Inferior parietal cortex (tissue), 1 donor: ENCODE data around the gene STOM.

Experiments used
- DNase-seq: peaks from one replicate; pipeline ENCODE4 v3.0.0-alpha.2; 2016; ENCODE audit errors: extremely low spot score

The STOM gene

DNA sequence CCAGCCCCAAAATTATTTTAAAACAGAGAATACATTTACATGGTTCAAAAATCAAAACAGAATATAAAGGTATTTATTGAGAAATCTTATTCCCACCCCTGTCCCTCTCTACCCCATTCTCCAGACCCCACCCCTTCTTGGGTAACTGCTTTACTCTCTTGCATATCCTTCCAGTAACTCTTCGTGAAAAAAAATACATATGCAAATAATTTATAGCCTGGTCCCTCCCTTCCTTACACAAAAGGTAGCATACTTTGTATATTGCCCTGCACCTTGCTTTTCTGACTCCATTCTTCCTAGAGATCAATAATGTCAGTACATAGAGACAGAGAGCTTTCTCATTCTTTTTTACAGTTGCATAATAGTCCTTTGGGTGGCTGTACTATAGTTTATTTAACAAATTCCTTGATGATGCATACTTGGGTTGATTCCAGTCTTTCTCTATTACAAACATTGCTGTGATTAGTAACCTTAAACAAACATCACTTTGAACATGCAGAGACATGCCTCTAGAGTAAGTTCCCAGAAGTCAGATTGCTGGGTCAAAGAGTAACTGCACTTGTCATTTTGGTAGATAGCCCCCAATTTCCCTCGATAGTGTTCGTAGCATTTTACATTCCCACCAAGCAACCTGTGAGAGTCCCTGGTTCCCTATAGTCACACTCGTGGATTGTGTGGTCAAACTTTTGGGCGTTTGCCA lies 47.9 kb downstream of the STOM start:
- no peak for DNase-seq

DNA sequence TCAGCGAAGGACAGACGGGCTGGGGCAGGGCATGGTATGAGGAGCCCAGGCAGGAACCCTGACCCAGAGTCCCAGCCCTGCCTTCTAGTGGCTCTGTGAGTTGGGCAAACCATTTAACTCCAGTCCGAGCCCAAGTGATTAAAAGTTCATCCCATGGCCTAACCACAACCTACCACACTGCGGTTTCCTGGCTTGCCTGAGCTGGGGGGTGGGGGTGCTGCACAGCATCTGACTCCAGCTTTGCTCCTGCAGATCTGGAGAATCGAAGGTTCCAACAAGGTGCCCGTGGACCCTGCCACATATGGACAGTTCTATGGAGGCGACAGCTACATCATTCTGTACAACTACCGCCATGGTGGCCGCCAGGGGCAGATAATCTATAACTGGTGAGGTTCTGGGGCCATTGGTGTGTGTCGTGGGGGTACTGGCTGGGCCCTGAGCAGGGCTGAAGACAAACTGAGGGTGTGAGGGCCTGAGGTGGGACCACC lies 49.0 kb downstream of the STOM start:
- no peak for DNase-seq

DNA sequence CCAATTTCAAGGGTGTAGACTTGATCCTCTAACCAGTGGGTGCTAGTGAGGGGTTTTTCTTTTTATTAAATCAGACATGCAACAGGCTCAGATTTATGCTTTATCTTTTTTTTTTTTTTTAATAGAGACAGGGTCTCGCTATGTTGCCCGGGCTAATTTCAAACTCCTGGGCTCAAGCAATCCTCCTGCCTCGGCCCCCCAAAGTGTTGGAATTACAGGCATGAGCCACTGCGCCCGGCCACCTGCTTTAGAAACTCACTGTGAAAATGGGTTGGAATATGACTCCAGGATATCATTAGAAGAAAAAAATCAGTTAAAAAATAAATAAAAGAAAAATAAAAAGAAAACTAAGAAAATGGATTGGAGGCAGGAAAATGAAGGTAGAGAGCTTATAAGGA lies 50.7 kb downstream of the STOM start:
- DNase-seq, result no peak

DNA sequence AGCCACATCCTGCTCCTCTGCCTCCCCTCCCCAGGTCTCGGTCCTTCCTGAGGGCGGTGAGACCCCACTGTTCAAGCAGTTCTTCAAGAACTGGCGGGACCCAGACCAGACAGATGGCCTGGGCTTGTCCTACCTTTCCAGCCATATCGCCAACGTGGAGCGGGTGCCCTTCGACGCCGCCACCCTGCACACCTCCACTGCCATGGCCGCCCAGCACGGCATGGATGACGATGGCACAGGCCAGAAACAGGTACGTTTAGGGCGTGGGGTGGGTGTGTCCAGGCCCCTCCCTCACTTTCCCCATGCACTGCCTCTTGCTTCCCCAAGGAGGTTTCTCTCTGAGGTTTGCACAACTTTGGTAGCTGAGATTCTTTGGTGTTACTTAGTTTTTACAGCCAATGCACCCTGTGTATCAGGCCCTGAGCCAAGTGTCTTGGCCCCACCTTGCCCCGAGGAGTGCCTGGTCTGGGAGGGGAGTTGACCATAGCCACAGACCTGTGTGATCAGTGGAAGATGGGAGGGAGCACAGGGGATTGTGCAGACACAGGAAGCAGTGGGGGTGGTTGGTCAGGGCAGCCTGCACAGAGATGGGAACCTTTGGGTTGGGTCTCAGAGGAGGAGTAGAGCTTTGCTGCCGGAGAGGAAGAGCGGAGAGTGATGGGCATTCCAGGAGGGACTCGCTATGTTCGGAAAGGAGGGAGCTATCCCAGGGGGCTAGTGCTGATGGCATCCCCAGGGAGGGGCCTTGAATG lies 51.2 kb downstream of the STOM start:
- no peak for DNase-seq

DNA sequence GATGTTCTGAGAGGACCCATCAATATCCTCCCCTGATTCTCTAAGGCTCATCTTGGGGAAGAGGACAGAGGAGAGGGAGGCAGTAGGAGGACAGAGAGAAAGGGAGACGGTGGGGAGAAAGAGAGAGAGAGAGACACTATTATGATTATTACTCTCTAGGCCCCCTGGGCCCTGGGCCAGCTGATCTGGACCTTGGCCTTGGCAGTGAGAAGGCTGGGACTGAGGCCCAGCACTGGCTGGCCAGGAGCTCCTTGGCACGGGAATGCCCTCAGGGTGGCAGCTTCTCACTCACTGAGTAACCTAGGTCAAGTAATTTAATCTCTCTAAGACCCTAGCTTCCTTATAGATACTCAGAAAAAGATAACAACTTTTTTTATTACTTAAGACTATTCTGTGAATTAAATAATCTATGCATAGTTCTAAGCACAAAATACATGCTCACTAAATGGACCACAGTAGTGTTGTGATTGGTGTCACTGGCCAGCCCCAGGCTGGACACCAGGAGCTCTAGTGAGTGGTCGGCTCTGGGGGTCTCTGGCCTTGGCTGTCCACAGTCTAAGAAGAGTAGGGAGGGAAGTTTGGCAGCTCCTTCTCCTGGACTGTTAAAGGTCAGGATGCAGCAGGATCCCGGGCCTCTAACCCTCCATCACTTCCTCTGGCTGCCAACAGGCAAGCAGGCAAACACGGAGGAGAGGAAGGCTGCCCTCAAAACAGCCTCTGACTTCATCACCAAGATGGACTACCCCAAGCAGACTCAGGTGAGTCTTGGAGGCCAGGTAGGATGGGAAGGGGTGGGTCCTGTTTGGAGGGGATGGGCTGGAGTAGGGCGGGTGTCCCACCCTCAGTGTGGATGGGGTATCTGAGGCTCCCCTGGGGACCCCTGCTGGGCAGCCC lies 52.1 kb downstream of the STOM start:
- no peak for DNase-seq

DNA sequence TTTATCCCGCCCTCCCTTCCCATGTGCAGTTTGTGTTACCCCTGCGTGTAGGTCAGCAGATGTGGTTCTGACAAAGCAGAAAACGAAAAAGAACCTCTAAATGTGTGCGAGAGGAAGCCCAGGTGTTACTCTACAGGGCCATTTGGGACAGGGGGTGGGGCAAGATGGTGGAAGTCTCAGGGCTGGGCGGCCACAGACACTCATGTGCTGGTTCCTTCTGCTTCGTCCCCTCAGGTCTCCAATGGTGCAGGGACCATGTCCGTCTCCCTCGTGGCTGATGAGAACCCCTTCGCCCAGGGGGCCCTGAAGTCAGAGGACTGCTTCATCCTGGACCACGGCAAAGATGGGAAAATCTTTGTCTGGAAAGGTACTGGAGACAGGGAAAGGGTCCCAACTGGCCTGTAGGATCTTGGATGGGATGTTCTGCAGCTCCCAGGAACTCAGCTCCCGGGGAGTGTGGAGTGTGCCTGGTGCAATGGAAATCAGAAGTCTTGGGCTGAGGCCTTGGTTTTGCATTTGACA lies 53.1 kb downstream of the STOM start:
- DNase-seq, result no peak

DNA sequence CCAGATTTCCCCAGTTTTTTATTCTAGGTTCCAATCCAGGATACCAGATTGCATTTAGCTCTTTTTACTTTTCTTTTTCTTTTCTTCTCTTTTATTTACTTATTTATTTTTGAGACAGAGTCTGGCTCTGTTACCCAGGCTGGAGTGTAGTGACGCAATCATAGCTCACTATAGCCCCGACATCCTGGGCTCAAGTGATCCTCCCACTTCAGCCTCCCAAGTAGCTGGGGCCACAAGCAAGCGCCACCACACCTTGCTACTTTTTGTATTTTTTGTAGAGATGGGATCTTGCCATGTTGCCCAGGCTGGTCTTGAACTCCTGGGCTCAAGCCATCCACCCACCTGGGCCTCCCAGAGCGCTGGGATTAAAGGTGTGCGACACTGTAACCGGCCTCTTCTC lies 53.7 kb downstream of the STOM start:
- no peak for DNase-seq

DNA sequence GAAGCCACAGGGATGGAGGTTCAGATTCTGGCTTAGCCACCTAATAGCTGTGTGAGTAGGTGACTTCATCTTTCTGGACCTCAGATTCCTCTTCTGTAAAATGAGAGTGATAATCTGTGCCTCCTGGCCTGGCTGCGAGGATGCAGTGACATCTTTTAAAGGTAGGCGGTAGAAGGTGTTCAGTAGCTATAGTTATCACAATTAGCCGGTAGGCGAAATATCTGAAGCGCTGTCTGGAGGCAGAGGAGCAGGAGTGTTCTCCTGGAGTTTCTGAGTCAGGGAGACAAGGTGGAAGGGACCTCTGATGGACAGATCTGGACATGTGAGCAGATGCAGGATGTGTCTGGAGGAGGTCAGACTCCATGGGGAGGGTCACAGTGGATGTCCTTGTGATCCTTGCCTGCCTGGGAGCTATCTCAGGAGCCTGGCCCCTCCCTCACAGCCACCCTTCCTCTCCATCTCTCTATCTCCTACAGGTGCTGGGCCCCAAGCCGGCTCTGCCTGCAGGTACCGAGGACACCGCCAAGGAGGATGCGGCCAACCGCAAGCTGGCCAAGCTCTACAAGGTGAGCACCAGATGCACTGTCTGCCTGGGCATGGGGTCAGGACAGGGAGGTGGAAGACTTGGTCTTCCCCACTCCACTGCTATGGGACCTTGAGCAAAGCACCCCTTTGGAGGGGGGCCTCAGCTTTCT lies 56.4 kb downstream of the STOM start:
- no peak for DNase-seq

DNA sequence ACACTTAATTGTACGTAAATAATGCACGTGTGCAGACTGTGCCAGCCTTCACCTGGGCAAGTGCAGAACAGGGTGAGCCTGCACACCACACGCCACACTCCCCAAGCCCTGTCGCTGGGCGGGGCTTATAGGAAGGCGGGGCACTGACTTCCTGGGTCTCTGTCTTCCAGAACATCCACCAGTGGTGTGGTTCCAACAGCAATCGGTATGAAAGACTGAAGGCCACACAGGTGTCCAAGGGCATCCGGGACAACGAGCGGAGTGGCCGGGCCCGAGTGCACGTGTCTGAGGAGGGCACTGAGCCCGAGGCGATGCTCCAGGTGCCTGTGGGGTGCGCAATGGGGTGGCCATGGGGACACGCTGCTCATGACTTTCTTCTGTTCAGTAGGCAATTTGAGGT lies 57.9 kb downstream of the STOM start:
- no peak for DNase-seq

DNA sequence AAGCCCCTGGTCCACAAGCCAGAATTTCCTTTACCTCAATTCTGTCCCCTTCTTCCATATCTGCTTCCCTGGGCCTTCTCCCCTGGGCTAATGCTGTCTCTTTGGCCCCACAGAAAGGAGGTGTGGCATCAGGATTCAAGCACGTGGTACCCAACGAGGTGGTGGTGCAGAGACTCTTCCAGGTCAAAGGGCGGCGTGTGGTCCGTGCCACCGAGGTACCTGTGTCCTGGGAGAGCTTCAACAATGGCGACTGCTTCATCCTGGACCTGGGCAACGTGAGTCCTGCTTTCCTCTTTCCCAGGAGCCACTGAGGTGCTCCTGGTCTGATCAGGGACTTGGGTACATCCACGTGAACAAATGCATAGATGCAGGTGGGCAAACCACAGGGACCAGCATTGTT lies 59.5 kb downstream of the STOM start:
- no peak for DNase-seq

DNA sequence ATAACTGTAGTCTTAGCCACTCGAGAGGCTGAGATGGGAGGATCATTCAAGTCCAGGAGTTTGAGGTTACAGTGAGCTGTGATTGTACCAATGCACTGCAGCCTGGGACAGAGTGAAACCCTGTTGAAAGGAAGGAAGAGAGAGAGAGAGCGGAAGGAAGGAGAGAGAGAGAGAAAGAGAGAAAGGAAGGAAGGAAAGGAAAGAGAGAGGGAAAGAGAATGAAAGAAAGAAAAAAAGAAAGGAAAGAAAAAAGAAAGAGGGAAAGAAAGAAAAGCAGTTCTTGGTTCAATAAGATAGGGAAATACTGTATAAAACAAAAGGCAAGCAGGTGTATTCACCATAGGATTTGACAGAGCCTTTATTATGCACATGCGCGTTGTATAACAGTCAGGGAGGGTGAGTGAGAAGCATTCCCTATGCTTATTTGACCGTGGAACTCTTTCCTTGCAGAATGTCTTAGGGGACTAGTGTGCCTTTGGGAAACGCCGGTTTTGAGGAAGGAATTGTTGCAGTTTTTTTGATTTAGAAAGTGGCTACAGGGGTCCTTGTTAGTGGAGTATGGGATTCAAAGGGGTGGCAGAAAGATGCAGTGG lies 60.1 kb downstream of the STOM start:
- no peak for DNase-seq

DNA sequence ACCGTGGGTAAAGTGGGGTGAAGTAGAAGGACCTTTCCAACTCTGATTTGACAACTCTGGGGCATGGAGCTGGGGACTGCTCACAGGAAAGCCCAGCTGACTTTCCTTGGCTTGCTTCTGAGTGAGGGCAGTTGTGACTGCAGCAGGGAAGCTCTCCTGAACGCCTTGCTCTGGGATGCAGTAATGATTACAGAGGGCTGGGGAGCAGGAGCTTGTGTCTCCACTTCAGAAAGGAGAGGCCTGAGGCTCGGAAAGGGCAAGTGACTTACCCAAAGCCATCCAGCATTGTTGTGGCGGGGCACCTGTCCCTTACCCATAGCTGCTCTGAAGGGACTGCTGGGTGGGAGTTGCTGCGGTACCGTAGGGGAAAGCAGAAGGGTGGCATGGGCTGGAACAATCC lies 60.9 kb downstream of the STOM start:
- no peak for DNase-seq

DNA sequence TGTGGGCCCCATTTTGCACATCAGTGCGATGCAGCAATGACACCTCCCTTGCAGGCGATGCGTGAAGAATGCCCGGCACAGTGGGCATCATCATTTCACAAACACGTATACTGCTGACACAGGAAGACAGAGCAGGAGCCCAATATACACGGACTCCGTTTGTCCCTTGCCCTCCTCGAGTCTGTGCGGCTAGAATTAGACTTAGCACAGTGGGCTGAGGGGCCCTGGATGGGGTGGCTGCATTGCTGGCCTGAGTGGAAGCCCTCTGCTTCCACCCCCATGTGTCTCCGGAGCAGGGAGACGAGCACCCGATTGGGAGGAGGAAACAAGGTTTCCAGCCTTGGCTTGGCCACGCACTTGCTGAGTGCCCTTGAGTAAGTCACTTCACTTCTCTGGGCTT lies 61.3 kb downstream of the STOM start:
- no peak for DNase-seq

DNA sequence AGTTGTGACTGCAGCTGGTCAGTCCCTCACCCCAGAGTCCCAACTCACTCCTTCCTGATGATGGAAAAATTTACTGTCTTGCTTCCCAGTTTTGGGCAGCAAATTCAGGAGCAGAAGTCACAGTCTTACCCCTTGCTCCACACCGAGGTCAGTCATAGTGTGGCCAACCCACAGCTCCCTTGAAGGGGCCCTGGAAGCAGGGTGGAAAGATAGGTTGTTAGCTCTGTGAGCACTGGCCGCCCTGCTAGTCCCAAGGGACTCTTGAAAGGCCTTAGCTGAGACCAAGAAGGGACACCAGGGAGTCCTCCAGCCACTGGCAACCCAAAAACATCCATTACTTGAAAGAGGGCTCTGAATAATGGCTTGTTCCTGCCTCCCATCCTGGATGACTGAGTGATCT lies 62.1 kb downstream of the STOM start:
- no peak for DNase-seq

DNA sequence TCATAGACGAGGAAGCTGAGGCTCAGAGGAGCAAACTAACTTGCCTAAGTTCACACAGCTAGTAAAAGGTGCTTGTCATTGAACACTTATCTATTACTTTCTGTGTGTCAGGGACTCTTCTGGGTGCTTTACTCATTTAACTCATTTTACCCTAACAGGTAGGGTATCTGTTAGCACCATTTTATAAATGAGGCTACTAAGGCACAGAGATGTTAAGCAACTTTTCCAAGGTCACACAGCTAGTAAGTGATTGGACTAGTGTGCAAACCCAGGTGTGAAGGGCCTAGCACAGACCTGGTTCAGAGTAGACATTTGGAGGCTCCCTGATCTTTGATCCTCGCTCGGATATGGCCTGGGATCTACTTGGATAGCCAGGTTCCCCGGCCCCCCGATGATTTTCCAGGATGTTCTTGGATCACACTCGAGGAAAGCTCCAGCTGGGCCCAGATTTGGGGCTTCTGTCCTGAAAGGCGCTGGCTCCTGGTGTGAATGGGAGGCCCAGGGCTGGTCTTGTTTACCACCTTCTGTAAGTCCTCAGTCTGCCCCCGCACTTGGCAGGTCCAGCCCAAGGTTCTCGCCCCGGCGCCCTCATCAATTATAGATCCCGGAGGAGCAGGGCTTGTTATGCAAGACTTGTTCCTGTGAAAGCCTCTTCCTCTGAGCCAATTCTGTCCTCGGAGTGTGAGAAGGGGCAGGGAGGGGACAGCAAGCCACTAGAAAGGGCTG lies 64.6 kb downstream of the STOM start:
- DNase-seq, result no peak

DNA sequence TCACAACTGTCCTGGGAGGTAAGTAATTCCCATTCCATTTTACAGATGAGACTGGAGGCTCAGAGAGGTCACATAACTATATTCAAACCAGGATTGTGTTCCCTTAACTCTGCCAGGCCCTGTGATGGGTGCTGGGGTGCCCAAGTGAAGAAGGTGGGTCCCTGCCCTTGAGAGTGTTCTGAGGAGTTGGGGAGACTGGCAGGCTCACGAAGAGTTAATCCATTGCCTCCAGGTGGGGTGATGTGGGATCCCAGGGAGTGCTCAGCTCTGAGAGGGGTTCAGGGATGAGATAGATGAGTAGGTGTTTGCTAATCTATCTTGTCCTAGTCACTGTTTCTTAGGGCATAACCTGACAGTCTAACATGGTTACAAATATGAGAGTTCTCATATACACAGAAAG lies 65.3 kb downstream of the STOM start:
- no peak for DNase-seq

DNA sequence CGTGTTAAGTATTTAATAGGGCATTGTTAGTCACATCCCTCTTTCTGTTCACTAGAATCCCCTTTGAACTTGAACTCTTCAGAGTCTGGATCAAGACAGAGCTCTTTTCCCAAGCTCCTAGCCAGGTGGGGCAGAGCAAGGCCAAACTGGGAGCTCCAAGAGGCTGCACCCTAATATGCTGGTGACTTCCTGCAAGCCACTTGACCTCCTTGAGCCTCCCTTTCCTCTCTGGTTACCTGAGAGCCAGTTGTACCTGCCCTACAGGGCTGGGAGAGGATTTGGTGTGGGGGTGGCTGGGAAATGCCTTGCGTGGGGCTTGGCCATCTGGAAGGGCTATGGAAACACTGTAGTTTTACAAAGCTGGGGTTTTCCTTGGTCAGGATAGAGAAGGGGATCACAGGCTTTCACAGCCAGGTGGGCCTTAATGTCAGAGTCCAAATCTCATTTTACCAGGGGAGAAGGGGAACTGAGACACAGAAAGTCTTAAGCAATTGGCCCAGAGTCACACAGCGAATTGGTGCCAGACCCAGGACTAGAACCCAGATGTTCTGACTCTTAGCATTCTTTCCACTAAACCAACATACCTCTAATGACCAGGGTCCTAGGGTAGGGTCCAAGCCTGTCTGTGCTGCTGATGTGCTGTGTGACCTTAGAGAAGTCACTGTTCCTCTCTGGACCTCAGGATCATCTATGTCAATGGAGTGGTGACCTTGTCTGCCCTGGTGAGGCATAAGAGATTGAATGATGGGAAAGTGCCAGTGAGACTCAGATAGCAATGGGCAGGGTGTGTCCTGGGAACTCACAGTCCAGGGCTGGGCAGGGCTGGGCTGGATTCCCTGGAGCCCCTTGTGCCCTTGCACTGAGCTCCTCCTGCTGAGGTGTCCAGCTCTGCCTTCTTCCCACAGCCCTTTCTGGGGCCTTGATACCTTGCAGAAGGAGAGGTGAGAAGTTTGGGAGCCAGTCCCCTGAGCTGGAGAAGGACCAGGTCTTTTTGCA lies 66.3 kb downstream of the STOM start:
- DNase-seq, result no peak

DNA sequence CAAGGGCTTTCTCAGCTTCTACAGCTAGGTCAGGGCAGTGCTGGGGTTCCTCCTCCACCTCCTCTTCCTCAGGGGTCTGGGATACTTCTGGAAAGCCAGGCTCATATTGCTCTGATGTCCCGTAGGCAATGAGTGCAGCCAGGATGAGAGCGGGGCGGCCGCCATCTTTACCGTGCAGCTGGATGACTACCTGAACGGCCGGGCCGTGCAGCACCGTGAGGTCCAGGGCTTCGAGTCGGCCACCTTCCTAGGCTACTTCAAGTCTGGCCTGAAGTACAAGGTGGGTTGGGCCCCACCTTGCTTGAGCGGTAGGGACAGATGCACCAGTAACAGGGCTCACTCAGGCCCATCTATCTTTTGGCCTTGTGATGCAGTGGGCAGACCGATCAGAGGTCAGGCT lies 67.3 kb downstream of the STOM start:
- DNase-seq, result no peak

DNA sequence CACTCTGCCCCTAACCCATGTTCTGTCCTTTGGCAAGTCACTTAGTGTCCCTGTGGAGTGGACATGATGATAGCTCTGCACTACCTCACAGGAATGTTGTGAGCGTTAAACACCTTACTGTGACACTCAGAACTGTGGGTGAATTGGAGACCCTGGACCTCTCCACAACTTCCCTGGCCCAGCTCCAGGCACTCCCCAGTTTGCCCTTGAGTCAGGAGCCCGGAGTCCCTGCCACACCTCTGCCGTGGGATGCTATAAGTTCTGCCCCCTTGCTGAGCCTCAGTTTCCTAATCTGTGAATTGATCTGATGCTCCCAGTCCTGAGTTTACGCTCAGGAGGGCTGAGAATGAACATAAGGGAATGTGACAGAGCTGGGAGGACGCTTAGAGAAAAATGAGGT lies 67.7 kb downstream of the STOM start:
- no peak for DNase-seq
